Activated CD4-positive, alpha-beta T cell treated with anti-CD3 and anti-CD28 coated beads for 4 hours (primary cell): ENCODE data around the gene MAP3K14.
A peak's percentile ranks its signal among the peaks of the same experiment; 100 is the strongest.

ENCODE experiments used
- DNase-seq, 2 donors: peaks; one replicate each; pipeline ENCODE4 v3.0.0-alpha.2; 2020

The MAP3K14 gene

DNA sequence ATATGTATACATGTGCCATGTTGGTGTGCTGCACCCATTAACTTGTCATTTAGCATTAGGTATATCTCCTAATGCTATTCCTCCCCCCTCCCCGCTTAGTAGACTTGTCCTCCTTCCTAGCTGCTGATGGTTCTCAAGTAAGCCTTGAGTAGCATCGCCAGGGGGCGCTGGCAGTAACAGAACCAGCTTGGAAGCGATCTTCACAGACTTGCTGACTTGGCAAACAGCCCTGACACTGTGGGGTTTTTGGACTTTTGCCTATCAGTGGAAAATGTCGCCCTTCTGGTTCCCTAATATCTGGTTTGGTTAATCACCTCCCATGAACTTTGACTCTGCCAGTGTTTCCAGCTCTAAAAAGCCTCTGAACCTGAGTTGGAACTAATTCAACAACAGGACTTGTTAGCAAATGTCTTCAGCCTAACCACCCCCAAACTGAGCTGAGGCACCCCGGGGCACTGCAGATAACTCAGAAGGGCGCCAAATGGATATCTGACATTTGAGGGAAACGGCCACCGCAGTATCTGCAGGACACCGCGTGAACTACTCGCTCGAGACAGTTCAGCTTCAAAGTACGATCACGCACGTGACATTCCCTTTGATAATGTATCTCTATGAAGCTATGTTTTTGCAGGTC is 39.5 kb downstream of the MAP3K14 start:
- DNase-seq: peak; percentile 89 to 93

- no peak for DNase-seq
Observed at GRCh38 chr17:45276031-45276430, 40.8 kb downstream of the MAP3K14 start.

DNA sequence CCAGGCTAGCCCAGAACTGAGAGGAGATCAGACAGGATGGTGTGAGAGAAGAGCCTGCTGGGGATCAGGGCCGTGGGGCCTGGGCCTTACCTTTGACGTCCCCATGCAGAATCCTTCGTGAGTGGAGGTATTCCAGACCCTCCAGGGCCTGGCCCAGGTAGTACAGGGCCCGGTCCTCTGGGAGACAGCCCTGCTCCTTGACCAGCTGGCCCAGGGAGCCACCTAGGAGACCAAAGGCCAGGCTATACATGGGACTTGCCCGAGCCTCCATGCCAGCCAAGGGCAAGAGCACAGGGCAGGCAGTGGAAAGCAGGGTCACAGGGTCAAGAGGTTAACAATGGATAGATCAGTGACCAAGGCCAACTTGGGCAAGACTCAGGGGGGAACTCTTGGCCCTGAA is 42.8 kb downstream of the MAP3K14 start:
- DNase-seq: no peak

DNA sequence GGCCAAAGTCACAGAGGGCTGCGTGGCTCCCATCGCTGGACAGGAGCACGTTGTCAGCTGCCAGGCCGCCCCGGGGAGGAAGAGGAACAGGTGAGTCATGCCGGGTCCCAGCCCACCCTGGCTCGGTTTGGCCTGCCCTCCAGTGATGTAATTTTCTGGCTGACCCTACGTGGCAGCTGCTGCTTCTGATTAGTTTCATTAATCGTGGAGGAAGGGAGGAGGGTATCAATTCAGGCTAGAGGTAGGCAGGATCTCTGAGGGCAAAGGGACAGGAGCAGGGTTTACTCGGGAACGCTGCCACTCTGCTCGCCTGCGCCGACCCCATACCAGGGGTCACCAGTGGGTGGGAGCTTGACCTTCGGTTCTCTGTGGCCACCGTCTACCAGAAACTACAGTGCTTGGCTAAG is 43.3 kb downstream of the MAP3K14 start:
- DNase-seq: no peak

GRCh38 chr17:45271603-45272002 is 45.2 kb downstream of the MAP3K14 start:
- no peak for DNase-seq

DNA sequence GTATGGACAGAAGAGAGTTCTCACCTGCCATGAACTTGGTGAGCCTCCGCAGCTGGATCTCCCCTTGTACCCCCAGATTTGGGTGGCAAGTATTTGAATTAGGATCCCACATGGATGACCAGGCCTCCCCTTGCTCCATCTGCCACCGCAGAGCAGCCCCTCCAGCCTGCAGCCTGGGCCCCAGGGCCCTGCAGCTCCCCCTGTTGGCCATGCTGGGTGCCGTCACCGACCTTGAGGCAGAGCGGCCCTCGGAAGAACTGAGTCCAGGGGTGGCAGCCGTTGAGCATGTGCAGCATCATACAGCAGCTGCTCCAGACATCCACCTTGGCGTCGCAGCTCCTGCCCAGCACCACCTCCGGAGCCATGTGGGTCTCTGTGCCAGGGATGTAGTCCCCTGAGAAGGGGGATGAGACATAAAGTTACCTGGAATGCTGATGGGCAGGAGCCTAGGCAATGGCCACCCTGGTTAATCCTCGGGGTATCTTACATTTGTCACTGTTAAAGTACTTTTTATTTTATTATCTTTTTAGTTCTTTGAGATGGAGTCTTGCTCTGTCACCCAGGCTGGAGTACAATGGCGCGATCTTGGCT is 45.9 kb downstream of the MAP3K14 start:
- DNase-seq: peak; percentile 41 to 53

DNA sequence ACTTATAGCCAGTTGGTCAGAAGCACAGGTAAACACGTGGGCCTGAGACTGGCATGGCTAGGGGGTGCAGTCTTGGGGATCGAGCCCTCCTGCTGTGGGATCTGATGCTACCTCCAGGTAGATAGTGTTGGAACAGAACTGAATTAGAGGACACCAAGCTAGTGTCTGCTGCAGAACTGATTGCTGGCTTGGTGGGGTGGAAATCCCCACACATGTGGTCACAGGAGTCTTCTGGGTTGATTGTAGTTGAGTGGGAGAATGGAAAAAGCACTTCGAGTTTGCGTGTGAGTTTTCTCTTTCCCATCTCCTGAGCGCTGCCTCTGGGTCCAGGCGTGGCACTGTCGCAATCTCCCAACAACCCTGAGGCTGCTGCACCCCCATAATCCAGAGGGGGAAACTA is 46.9 kb downstream of the MAP3K14 start:
- no peak for DNase-seq

GRCh38 chr17:45267436-45268055 is 49.3 kb downstream of the MAP3K14 start:
- no peak for DNase-seq

- no peak for DNase-seq
Observed at GRCh38 chr17:45266372-45266926, 50.4 kb downstream of the MAP3K14 start.

DNA sequence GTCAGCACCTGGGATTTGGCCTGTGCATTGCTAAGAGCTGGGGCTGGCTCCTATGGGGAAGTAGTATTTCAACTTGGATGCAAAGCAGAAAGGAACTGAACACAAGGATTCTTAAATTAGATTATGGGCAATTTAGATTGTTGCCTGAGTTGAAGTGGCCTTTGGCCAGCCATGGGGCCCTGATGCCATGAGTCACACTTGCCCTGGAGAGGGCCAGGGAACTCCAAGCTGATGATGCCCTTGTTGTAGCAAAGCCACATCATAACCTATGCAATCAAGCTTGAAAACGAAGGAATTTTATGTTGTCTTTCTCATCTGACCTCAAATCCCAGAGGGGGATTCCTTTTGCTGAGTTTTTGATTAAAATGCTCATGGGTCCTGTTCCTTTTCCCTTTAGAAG is 51.0 kb downstream of the MAP3K14 start:
- DNase-seq: no peak

GRCh38 chr17:45264988-45265387 is 51.8 kb downstream of the MAP3K14 start:
- DNase-seq: no peak

GRCh38 chr17:45264430-45264829 is 52.4 kb downstream of the MAP3K14 start:
- DNase-seq: no peak

DNA sequence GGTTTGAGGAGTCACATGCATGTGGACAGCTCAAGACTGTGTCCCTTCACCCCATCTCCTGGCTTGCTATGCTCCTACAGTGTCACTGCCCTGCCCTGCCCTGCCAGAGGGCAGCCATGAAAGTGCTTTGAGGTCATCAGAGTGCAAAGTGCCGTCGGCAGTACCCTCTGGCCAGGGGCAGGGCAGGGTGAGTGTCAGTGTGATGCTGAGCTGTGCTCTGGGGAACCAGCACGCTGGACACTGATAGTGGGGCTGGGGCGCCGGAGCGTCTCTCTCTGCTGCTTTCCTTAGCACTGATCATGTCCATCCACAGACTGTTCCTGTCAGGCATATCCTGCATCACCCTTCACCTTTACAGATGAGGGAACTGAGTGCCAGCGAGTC is 53.4 kb downstream of the MAP3K14 start:
- DNase-seq: no peak

GRCh38 chr17:45262516-45263476 is 54.0 kb downstream of the MAP3K14 start:
- no peak for DNase-seq

- DNase-seq: peak; percentile 51 to 65
Observed at GRCh38 chr17:45261577-45262515, 55.0 kb downstream of the MAP3K14 start, which contains the start of gene SPATA32. TSS of gene SPATA32 (minus strand) at chr17:45262094. CDS start at chr17:45262016, 78 bp downstream.

GRCh38 chr17:45260204-45260783 is 56.5 kb downstream of the MAP3K14 start:
- no peak for DNase-seq

- no peak for DNase-seq
Observed at GRCh38 chr17:45258981-45259380, 57.8 kb downstream of the MAP3K14 start.

- DNase-seq: no peak
Observed at GRCh38 chr17:45257115-45257514, 59.7 kb downstream of the MAP3K14 start.

DNA sequence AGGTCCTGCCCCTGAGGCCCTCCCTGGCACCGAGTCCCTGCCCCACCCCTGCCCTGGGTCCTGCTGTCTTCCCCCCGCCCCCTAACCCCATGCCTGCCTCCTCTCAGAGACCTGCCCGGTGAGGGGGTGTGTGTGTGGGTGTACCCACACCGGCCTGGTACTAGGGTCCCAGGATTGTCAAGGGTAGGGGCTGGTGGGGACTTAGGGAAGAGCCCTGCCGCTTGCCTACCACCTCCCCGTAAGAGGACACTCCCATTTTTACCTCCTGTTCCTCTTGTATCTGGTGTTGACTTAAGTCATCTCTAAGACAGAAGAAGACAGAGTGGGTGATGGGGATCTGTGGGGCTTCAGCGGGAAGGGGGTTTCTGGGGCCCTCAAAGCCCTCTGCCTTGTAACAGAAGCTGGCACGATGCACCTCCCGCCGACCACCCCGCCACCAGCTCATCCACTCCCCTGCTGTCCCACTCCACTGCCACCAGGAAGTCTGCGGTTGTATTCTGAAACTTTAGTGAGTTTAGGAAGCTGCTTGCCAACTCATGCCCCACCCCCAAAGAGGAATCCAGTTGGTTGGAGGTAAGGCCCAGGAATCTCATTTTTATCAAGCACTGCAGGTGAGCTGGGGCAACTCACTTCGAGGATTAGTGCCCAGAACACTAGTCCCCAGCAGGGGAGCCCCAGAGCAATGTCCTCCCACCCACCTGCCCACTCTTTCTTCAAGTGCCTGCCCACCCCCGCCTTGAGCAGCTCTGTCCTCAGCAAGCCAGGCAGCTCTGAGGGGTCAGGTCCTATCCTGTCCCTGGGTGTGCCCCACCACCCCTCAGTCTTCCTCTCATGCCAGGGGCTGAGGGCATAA is 60.5 kb downstream of the MAP3K14 start:
- DNase-seq: peak; percentile 20 to 26

- DNase-seq: no peak
Observed at GRCh38 chr17:45255358-45255757, 61.5 kb downstream of the MAP3K14 start.
